Cardiac fibroblast (primary cell): ENCODE measurements around the gene COL23A1.

Experiments used
- DNase-seq, 2 donors: peaks; one replicate each; pipeline versions ENCODE4 v3.0.0 to v3.0.0-alpha.2; 2010; ENCODE audit warnings: low read depth in 2 of 2
- H3K4me3 ChIP-seq, 2 donors: replicated peaks in 1 of 2; 1 replicate in 1 of 2; 2 replicates in 1 of 2; pipeline ENCODE4 v1.5.1; 2011; ENCODE audit warnings: low read depth in 2 of 2, low read length in 2 of 2, mild to moderate bottlenecking in 2 of 2, moderate library complexity in 1 of 2
- CTCF ChIP-seq: IDR thresholded peaks from one replicate; pipeline ENCODE4 v1.5.1; 2011; ENCODE audit warnings: low read depth, mild to moderate bottlenecking, low read length, inconsistent platforms

COL23A1 gene

GRCh38 chr5:178289438-178289837 lies 300.8 kb downstream of the COL23A1 start:
- no peak overlapping the region for H3K4me3 ChIP-seq
- TF ChIP-seq CTCF: no peak
- no peak for DNase-seq

GRCh38 chr5:178288401-178289368 lies 301.5 kb downstream of the COL23A1 start:
- H3K4me3 ChIP-seq: no peak overlapping the region
- DNase-seq: no peak
- no peak for TF ChIP-seq CTCF

- peak in 1 of 2 donors; percentile 12 for DNase-seq
- TF ChIP-seq CTCF: no peak
- H3K4me3 ChIP-seq: no peak overlapping the region
Measured at GRCh38 chr5:178287791-178288105, 302.4 kb downstream of the COL23A1 start.

GRCh38 chr5:178287091-178287790 lies 303.0 kb downstream of the COL23A1 start:
- DNase-seq: no peak
- TF ChIP-seq CTCF: no peak
- no peak overlapping the region for H3K4me3 ChIP-seq

- H3K4me3 ChIP-seq: no peak overlapping the region
- no peak for DNase-seq
- TF ChIP-seq CTCF: no peak
Measured at GRCh38 chr5:178286226-178287090, 303.7 kb downstream of the COL23A1 start.

- TF ChIP-seq CTCF: no peak
Measured at GRCh38 chr5:178285399-178286225, 304.6 kb downstream of the COL23A1 start.

More at GRCh38 chr5:178285399-178286225, 304.6 kb downstream of the COL23A1 start:
- no peak overlapping the region for H3K4me3 ChIP-seq
- no peak for DNase-seq
